Mucosa of descending colon (tissue), 3 donors: Measurements from ENCODE around the gene CYTIP. TPM values are rescaled to one million over a fixed set of nuclear protein-coding genes. Genes with fewer than 3 reads are reported as not detected.
"Not testable (repeated sequence)": the region's sequence is repeated elsewhere in the genome, so short reads cannot be mapped to it uniquely, and the experiment has no call there.

ENCODE experiments used
- ATAC-seq: fragments of 200-7000 bp; cut with Tn5 transposase; one replicate; pipeline ENCODE4 v1.9.1; 2020; ENCODE audit warnings: mild to moderate bottlenecking, moderate library complexity
- DNase-seq, 3 donors: peaks; one replicate each; pipeline ENCODE4 v3.0.0-alpha.2; 2020
- H3K36me3 ChIP-seq: fragments of 200-600 bp; one replicate; pipeline ENCODE4 v1.8.0; 2021; ENCODE audit warnings: low read depth, mild to moderate bottlenecking
- H3K4me1 ChIP-seq: fragments of 200-600 bp; one replicate; pipeline ENCODE4 v1.8.0; 2021; ENCODE audit warnings: low read depth, mild to moderate bottlenecking
- H3K4me3 ChIP-seq: fragments of 200-600 bp; one replicate; pipeline ENCODE4 v1.8.0; 2021; ENCODE audit warnings: mild to moderate bottlenecking
- H3K9me3 ChIP-seq: fragments of 200-600 bp; one replicate; pipeline ENCODE4 v1.8.0; 2021; ENCODE audit warnings: mild to moderate bottlenecking
- intact Hi-C, 2 donors: fragments of 100-400 bp; cut with DNase I in 1 of 2; cut with micrococcal nuclease in 1 of 2; formaldehyde crosslinking; loops; one replicate each; pipeline versions ENCODE4 v1.11.0 to v1.11.1; 2022; cut with DNase I, micrococcal nuclease
- total RNA-seq, 3 donors: library from RNA; stranded (reverse); fragmentation: NEBNext Ultra II Directional in 2 of 3; extraction: Animal tissue kit (Norgen Biotek cat#: 25700) in 2 of 3; gene quantifications; one replicate each; pipeline versions ENCODE4 v1.2.1 to v1.2.4, GENCODE V29; 2021 to 2023
- TF ChIP-seq, protein P1 (sequence below): fragments of 200-600 bp; IDR thresholded peaks from one replicate; pipeline ENCODE4 v1.8.0; 2022; ENCODE audit warnings: antibody characterized with exemption, mild to moderate bottlenecking
- donor health status: DM: no; HTN: no; CAD: no; lungs with moderate emphysema.
- donor health status: DM: no; HTN: no; CAD: no.
- donor health status: DM: no; HTN: yes; CAD: no.

The CYTIP gene
- total RNA-seq, 3 donors from 2014 or later, result 4.7 to 11.5 (median 5.8) TPM

DNA sequence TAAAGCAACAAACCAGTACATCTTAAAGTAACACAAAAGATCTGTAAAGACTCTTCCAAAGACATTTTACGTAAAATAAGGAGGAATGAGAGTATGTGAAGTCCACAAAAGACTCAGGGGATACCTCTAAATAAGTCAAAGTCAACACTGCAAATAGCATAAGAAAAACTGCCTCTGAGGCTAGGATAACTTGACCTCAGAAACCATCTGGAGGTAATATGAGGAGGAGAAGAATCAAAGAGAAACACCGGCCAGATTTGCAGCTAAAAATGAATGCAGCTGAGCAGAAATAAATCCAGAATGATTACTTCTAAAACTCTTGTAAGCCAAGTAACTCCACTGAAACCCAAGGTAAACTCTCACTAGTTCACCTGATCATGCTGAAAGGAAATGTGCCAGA is 66.0 kb downstream of the CYTIP start:
- Histone ChIP-seq H3K4me1 (no peaks in the 10 kb centered on the region), H3K36me3 (no peaks in the 10 kb centered on the region), H3K9me3 (peaks cover 19% of the 10 kb centered on the region), H3K4me3 (no peak overlapping the region)
- DNase-seq (no peak), ATAC-seq (no peak)
- TF ChIP-seq, protein P1, sequence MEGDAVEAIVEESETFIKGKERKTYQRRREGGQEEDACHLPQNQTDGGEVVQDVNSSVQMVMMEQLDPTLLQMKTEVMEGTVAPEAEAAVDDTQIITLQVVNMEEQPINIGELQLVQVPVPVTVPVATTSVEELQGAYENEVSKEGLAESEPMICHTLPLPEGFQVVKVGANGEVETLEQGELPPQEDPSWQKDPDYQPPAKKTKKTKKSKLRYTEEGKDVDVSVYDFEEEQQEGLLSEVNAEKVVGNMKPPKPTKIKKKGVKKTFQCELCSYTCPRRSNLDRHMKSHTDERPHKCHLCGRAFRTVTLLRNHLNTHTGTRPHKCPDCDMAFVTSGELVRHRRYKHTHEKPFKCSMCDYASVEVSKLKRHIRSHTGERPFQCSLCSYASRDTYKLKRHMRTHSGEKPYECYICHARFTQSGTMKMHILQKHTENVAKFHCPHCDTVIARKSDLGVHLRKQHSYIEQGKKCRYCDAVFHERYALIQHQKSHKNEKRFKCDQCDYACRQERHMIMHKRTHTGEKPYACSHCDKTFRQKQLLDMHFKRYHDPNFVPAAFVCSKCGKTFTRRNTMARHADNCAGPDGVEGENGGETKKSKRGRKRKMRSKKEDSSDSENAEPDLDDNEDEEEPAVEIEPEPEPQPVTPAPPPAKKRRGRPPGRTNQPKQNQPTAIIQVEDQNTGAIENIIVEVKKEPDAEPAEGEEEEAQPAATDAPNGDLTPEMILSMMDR, result no peak
- intact Hi-C loops, result no loop called here

DNA sequence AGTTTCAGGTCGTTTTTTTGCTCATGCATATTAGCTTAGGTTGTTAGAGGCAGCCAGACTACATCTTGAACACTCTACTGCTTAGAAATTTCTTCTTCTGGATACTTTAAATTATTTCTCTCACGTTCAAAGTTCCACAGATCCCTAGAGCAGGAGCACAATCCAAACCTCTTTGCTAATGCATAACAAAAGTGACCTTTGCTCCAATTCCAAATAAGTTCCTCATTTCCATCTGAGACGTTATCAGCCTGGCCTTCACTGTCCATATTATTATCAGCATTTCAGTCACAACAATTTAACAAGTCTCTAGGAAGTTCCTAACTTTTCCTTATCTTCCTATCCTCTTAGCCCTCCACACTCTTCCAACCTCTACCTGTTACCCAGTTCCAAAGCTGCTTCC is 67.8 kb downstream of the CYTIP start:
- Histone ChIP-seq H3K4me1 (no peaks in the 10 kb centered on the region), H3K36me3 (no peaks in the 10 kb centered on the region), H3K4me3 (no peak overlapping the region), H3K9me3 (peaks cover 19% of the 10 kb centered on the region)
- intact Hi-C loops, result no loop called here
- TF ChIP-seq, protein P1, result no peak
- no peak for ATAC-seq
- DNase-seq, result no peak

DNA sequence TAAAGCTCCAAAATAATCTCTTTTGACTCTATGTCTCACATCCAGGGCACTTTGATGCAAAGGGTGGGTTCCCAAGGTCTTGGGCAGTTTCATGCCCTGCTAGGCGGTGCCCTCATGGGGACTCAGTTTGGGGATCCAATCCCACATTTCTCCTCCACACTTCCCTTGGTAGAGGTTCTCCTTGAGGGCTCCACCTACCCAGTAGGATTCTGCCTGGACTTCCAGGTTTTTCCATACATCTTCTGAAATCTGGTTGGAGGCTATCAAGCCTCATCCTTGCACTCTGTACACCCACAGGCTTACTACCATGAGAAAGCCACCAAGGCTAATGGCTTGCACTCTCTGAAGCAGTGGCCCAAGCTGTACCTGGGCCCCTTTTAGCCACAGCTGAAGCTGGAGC is 68.5 kb downstream of the CYTIP start:
- no peaks in the 10 kb centered on the region for H3K36me3 ChIP-seq
- TF ChIP-seq, protein P1, result no peak
- H3K9me3 ChIP-seq, result peaks cover 19% of the 10 kb centered on the region
- no peak overlapping the region for H3K4me3 ChIP-seq
- no peak for ATAC-seq
- H3K4me1 ChIP-seq, result no peaks in the 10 kb centered on the region
- DNase-seq, result no peak
- intact Hi-C loops, result no loop called here

DNA sequence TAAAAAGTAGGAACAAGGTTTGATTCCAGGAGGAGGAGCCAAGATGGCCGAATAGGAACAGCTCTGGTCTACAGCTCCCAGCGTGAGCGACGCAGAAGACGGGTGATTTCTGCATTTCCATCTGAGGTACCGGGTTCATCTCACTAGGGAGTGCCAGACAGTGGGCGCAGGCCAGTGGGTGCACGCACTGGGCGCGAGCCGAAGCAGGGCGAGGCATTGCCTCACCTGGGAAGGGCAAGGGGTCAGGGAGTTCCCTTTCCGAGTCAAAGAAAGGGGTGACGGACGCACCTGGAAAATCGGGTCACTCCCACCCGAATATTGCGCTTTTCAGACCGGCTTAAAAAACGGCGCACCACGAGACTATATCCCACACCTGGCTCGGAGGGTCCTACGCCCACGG is 75.4 kb downstream of the CYTIP start:
- H3K9me3 ChIP-seq, DNase-seq, H3K36me3 ChIP-seq, H3K4me1 ChIP-seq, intact Hi-C loops, ATAC-seq, H3K4me3 ChIP-seq: not testable (repeated sequence)

DNA sequence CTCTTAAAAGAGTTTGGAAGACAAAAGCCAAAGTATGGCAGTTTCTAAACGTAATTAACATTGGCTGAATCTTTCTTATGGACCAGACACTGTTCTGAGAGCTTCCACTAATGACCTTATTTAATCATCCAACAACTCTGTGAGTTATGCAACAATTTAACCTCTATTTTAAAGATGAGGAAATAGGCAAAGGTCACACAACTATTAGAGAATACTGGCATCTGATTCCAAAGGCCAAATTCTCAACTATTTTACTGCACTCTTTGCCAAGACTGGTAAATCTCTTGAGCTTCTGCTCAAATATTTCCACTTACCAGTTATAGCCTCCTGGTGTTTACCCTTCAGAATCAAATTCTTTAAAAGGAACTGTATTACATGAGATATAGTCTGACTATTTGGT is 76.2 kb downstream of the CYTIP start:
- Histone ChIP-seq H3K4me1 (no peaks in the 10 kb centered on the region), H3K9me3 (no peaks in the 10 kb centered on the region), H3K36me3 (no peaks in the 10 kb centered on the region), H3K4me3 (no peak overlapping the region)
- TF ChIP-seq, protein P1, result no peak
- intact Hi-C loops, result no loop called here
- no peak for DNase-seq
- ATAC-seq, result no peak

Other genes starting within 250 kb of the CYTIP start
- gene GALNT5, start 186.4 kb downstream of the CYTIP start, total RNA-seq, result 10 to 100 TPM; 16.5 to 46.1 (median 45.5) TPM
- gene ERMN, start 118.3 kb downstream of the CYTIP start, total RNA-seq, result under 1 TPM; 0.06 to 0.32 (median 0.14) TPM
- 10 to 100 TPM in 1 of 3 donors, 1 to 10 TPM in 2; 8.0 to 19.4 (median 9.2) TPM for gene ACVR1C, start 184.8 kb upstream of the CYTIP start, total RNA-seq